Activated CD4-positive, alpha-beta T cell treated with anti-CD3 and anti-CD28 coated beads, Interleukin-2, amount 50 U/mL, for 48 hours (primary cell): ENCODE measurements around the gene SMIM35.

Experiments used
- DNase-seq, 2 experiments: peaks; one replicate each; pipeline ENCODE4 v3.0.0-alpha.2; 2020

SMIM35 gene

GRCh38 chr11:118055966-118056365, 30.8 kb downstream of the SMIM35 start:
- no peak for DNase-seq

GRCh38 chr11:118054712-118055640, 31.8 kb downstream of the SMIM35 start:
- no peak for DNase-seq

- DNase-seq = peak in 1 of 2 experiments; percentile 17
These were observed 34.1 kb downstream of the SMIM35 start for GRCh38 chr11:118052581-118053206.

- DNase-seq = peak; percentile 48 to 61
These were observed 34.9 kb downstream of the SMIM35 start for GRCh38 chr11:118051611-118052461.

GRCh38 chr11:118051136-118051610, 35.6 kb downstream of the SMIM35 start:
- DNase-seq = peak in 1 of 2 experiments; percentile 12

- DNase-seq = no peak
These were observed 36.4 kb downstream of the SMIM35 start for GRCh38 chr11:118050208-118050891.

- DNase-seq = no peak
These were observed 37.0 kb downstream of the SMIM35 start for GRCh38 chr11:118049771-118050170.

- DNase-seq = no peak
These were observed 38.0 kb downstream of the SMIM35 start for GRCh38 chr11:118048472-118049370.

- DNase-seq = no peak
These were observed 39.0 kb downstream of the SMIM35 start for GRCh38 chr11:118047749-118048148.

GRCh38 chr11:118046964-118047700, 39.6 kb downstream of the SMIM35 start:
- peak; percentile 25 to 46 for DNase-seq

- DNase-seq = peak; percentile 23 to 42
These were observed 40.5 kb downstream of the SMIM35 start for GRCh38 chr11:118046051-118046963.

- DNase-seq = no peak
These were observed 41.6 kb downstream of the SMIM35 start for GRCh38 chr11:118045191-118045590.

GRCh38 chr11:118042796-118043195, 44.0 kb downstream of the SMIM35 start:
- no peak for DNase-seq

GRCh38 chr11:118042141-118042540, 44.6 kb downstream of the SMIM35 start:
- no peak for DNase-seq

- DNase-seq = no peak
These were observed 53.3 kb downstream of the SMIM35 start for GRCh38 chr11:118033443-118033842.

GRCh38 chr11:118028626-118029025, 58.1 kb downstream of the SMIM35 start:
- DNase-seq = no peak

- no peak for DNase-seq
These were observed 59.1 kb downstream of the SMIM35 start for GRCh38 chr11:118027694-118028093.

- no peak for DNase-seq
These were observed 65.6 kb downstream of the SMIM35 start for GRCh38 chr11:118021146-118021545.

GRCh38 chr11:118018401-118018800, 68.4 kb downstream of the SMIM35 start:
- DNase-seq = no peak
